Lower lobe of right lung (tissue), 2 donors: Measurements from ENCODE around the gene TOMM40L. TPM values are rescaled to one million over a fixed set of nuclear protein-coding genes. Genes with fewer than 3 reads are reported as not detected.

ENCODE experiments used
- ATAC-seq, 2 donors: fragments of 200-7000 bp; cut with Tn5 transposase; one replicate each; pipeline ENCODE4 v1.9.1; 2020 to 2022; ENCODE audit warnings: mild to moderate bottlenecking in 2 of 2, moderate library complexity in 2 of 2
- DNase-seq: peaks from one replicate; pipeline ENCODE4 v3.0.0-alpha.2; 2020
- H3K27ac ChIP-seq: fragments of 200-600 bp; one replicate; pipeline ENCODE4 v1.8.0; 2022
- H3K27me3 ChIP-seq: fragments of 200-600 bp; one replicate; pipeline ENCODE4 v1.8.0; 2022; ENCODE audit warnings: low read depth
- H3K36me3 ChIP-seq: fragments of 200-600 bp; one replicate; pipeline ENCODE4 v1.8.0; 2022; ENCODE audit warnings: mild to moderate bottlenecking
- H3K4me1 ChIP-seq: fragments of 200-600 bp; one replicate; pipeline ENCODE4 v1.8.0; 2022
- H3K4me3 ChIP-seq: fragments of 200-600 bp; one replicate; pipeline ENCODE4 v1.8.0; 2022; ENCODE audit warnings: mild to moderate bottlenecking
- H3K9me3 ChIP-seq: fragments of 200-600 bp; one replicate; pipeline ENCODE4 v1.8.0; 2022
- intact Hi-C: fragments of 100-400 bp; cut with DNase I; formaldehyde crosslinking; loops from one replicate; pipeline ENCODE4 v1.11.0; 2022
- total RNA-seq: library from RNA; stranded (reverse); fragmentation: NEBNext Ultra II Directional; extraction: Animal tissue kit (Norgen Biotek cat#: 25700); gene quantifications from one replicate; pipeline ENCODE4 v1.2.1, GENCODE V29; 2021
- TF ChIP-seq, protein P1 (sequence below): fragments of 200-600 bp; IDR thresholded peaks from one replicate; pipeline ENCODE4 v1.8.0; 2022; ENCODE audit warnings: antibody characterized with exemption, mild to moderate bottlenecking
- donor health status: DM: no; HTN: yes; CAD: no; lungs with severe emphysema.

The TOMM40L gene
- total RNA-seq, 1 donor from 2014 or later: 11.6 TPM

DNA sequence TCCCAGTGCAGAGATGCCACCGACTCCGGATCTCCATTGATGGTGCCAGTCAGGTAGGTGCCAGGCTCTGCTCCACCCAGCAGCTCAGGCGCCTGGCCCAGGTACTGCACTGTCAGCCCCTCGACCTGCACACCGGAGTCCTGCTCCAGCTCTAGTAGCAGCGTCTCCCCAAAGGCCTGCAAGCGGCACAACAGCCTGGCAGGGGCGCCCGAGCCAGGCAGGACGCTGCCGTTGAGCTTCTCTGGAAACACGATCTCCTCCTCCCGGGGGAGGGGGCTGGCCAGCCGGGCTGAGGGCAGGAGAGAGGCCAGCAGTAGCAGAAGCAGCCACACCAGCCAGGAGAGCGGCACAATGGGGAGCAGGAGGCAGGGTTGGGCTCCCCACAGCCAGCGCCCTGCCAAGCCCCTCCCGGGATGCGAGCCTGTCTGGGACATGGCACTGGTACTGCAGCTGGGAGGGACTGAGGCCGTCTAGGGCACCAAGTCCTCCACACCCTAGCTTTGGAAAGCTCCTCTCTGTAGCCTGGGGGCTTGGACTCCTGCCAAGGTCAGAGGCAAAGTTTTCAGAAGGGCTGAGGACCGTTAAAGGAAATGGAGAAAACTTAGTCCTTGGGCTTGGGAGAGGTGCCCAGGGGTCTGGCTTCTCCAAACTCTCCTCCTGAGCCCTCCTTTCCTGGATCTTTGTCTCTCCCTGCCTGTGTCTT is 27.5 kb upstream of the TOMM40L start:
- TF ChIP-seq, protein P1, sequence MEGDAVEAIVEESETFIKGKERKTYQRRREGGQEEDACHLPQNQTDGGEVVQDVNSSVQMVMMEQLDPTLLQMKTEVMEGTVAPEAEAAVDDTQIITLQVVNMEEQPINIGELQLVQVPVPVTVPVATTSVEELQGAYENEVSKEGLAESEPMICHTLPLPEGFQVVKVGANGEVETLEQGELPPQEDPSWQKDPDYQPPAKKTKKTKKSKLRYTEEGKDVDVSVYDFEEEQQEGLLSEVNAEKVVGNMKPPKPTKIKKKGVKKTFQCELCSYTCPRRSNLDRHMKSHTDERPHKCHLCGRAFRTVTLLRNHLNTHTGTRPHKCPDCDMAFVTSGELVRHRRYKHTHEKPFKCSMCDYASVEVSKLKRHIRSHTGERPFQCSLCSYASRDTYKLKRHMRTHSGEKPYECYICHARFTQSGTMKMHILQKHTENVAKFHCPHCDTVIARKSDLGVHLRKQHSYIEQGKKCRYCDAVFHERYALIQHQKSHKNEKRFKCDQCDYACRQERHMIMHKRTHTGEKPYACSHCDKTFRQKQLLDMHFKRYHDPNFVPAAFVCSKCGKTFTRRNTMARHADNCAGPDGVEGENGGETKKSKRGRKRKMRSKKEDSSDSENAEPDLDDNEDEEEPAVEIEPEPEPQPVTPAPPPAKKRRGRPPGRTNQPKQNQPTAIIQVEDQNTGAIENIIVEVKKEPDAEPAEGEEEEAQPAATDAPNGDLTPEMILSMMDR: no peak
- intact Hi-C loops: no loop called here
- ATAC-seq (no peak), DNase-seq (no peak)
- no peaks in the 10 kb centered on the region for H3K9me3 ChIP-seq
- peaks cover under 1% of the 10 kb centered on the region for H3K36me3 ChIP-seq
- peaks cover 88% of the 10 kb centered on the region for H3K4me1 ChIP-seq
- H3K27ac ChIP-seq: peak overlapping the region; percentile 93
- peak overlapping the region; percentile 40 for H3K4me3 ChIP-seq
- no peaks in the 10 kb centered on the region for H3K27me3 ChIP-seq

DNA sequence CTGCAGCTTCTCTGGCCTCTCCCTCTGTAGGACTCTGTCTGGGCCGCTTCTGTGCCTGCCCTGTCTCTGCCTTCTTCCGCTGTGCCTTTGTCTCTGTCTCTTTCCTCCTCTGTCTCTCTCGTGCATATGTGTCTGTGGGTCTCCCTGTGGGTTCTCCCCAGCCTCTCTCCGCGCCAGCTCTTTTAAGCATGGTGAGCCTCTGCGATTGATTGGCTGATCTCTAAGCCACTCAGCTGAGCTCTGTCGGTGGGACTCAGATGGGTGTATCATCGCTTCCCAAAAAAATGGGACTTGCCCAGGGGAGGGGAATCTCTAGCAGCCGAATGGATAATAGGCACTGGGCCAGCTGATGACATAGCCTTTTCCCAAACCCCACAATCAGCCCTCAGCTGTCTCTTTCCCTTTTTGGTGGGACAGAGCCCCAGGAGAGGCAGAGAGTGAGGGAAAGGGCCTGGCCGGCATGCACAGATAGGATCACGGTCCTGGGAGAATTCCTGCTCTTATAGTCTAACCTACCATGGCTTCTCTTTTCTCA is 26.9 kb upstream of the TOMM40L start, which contains the start of gene ADAMTS4:
TSS of gene ADAMTS4 (minus strand) at position 158 of the 535 bp plus-strand sequence. CDS start 427 bp downstream, outside the sequence.
- no peak for ATAC-seq
- Histone ChIP-seq H3K4me3 (peak within 1 kb of the TSS; percentile 40), H3K4me1 (peaks cover 91% of the 10 kb centered on the region), H3K9me3 (no peaks in the 10 kb centered on the region), H3K27ac (peak within 1 kb of the TSS; percentile 93), H3K36me3 (peaks cover 7% of the 10 kb centered on the region), H3K27me3 (no peaks in the 10 kb centered on the region)
- TF ChIP-seq, protein P1: no peak
- no peak for DNase-seq
- intact Hi-C loops: no loop called here

DNA sequence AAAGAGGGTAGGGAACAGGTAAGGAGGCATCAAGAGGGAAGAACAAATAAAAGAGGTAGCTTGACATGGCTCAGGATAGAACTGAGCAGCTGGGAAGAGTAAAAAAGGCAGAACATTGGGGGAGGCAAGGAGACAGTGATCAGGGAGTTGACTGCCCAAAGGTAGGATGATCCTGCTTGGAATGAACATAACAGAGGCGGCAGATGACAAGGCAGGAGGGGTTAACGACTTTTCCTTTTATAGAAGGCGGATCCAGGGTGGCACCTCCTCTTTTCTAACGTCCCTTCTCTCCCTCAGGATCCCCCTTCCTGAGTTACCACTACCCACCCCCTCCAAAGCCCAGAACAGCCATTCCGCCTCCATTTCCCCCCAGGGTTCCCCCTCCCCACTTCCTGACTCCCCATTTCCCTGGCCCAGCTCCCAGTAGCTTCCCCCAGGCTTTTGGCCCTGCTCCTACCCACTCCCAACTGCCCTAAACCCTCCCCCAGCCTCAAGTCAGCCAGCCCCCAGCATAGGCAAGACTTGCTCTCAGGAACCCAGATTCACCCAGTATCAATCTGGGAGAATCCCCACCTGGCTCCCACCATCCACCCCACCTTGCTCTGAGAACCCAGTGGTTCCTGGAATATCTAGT is 26.2 kb upstream of the TOMM40L start:
- ATAC-seq (no peak), DNase-seq (no peak)
- TF ChIP-seq, protein P1: no peak
- peaks cover 91% of the 10 kb centered on the region for H3K4me1 ChIP-seq
- no peaks in the 10 kb centered on the region for H3K27me3 ChIP-seq
- no peak overlapping the region for H3K4me3 ChIP-seq
- peaks cover 13% of the 10 kb centered on the region for H3K36me3 ChIP-seq
- intact Hi-C loops: no loop called here
- peak overlapping the region; percentile 93 for H3K27ac ChIP-seq
- no peaks in the 10 kb centered on the region for H3K9me3 ChIP-seq

DNA sequence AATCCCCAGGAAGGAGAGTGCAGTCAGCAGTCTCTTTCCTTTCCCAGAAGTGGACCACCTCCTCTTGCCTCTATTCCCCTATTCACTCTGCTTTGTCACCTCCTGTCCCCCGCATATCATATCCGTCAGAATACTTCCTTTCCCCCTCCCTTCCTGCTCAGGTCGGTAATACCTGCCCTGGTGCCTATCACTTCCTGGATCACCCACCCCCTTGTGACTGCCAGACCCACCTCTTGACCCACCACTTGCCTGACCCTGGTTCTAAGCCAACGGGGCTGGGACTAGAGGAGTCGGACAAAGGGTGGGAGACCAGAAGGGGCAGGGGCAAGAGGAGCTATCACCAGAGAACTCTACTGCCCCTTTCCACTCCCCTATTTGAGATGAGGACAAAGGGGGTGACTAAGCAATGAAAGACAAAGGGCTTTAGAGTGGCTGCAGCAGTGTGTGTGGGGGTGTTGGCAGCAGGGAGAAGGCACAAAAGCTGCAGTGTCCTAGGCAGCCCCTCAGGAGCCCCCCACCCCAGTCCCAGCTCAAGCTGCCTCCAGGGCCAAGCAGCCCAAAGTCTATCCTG is 25.4 kb upstream of the TOMM40L start:
- peak overlapping the region; percentile 93 for H3K27ac ChIP-seq
- H3K36me3 ChIP-seq: peaks cover 21% of the 10 kb centered on the region
- ATAC-seq (no peak), DNase-seq (no peak)
- H3K4me3 ChIP-seq: peak overlapping the region; percentile 95
- TF ChIP-seq, protein P1: no peak
- no peaks in the 10 kb centered on the region for H3K27me3 ChIP-seq
- intact Hi-C loops: no loop called here
- no peaks in the 10 kb centered on the region for H3K9me3 ChIP-seq
- H3K4me1 ChIP-seq: peaks cover 92% of the 10 kb centered on the region

DNA sequence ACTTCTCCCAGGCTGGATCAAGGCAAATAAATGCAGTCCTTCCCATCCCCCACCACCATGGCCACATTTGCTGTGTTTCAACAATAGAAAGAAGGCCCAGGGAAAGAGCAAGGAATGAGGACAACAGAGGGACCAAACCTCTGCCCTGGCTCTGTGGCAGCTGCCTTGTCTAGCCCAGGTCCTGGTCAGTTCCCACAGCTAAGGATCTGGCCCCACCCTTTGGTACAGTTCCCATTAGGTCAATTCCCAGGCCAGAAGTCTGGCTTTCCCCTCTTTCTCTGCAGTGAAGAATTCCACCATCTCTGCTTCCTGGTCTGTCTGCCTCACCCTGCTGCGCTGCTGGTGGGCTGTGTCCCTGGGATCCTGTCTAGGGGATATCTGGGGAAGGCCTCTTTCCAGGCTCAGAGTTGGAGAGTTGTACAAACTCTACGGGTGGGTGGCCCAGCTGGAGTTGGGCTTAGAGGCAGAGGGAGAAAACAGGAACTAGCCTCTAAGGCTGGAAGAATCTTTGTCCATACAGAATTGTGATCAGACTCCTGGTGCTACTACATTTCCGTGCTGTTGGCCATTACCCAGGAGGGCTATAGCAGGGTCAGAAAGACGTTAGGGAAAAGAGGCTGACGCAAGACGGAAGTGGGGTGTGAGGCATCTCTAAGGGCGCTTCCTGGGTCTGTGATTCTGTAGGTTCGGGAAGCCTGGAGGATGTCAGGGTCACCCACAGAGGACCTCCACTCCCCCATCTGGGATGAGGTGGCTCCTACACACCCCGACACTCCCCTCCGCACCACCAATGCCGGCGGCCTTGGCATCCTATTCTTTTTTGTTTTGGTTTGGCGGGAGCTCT is 24.6 kb upstream of the TOMM40L start:
- DNase-seq (no peak), ATAC-seq (peak; percentile 35 to 48)
- intact Hi-C loops: no loop called here

More for the DNA sequence above, 24.6 kb upstream of the TOMM40L start:
- peak overlapping the region; percentile 95 for H3K4me3 ChIP-seq
- no peaks in the 10 kb centered on the region for H3K27me3 ChIP-seq
- peaks cover 28% of the 10 kb centered on the region for H3K36me3 ChIP-seq
- peak overlapping the region; percentile 93 for H3K27ac ChIP-seq
- no peaks in the 10 kb centered on the region for H3K9me3 ChIP-seq
- H3K4me1 ChIP-seq: peaks cover 94% of the 10 kb centered on the region
- TF ChIP-seq, protein P1: no peak
